Keratinocyte (primary cell): ENCODE results near the gene PARD3. TPM values are rescaled to one million over a fixed set of nuclear protein-coding genes. Genes with fewer than 3 reads are reported as not detected.
"Not testable (repeated sequence)": the region's sequence is repeated elsewhere in the genome, so short reads cannot be mapped to it uniquely, and the experiment has no call there.

Experiments used
- DNase-seq: peaks from one replicate; pipeline ENCODE4 v3.0.0-alpha.2; 2011; ENCODE audit warnings: low read depth, missing footprints, low spot score
- FAIRE-seq: peaks from 2 replicates; lab custom pipeline; 2011; peaks lifted over from hg19 to GRCh38; lab: Jason Lieb, UNC
- H2AFZ ChIP-seq: 2 replicates; pipeline ENCODE4 v1.6.0; 2012; ENCODE audit warnings: low read length, control low read depth, inconsistent platforms; ENCODE audit not compliant: control insufficient read depth
- H3K27ac ChIP-seq: 2 replicates; pipeline ENCODE4 v1.5.1; 2011; ENCODE audit warnings: low read length; ENCODE audit not compliant: control insufficient read depth, insufficient read depth
- H3K27me3 ChIP-seq: 3 replicates; pipeline ENCODE4 v1.6.0; 2011; ENCODE audit warnings: low read length; ENCODE audit not compliant: control insufficient read depth, insufficient read depth; ENCODE audit errors: extremely low read depth
- H3K36me3 ChIP-seq, 2 experiments: 2 replicates in 1 of 2; 3 replicates in 1 of 2; pipeline ENCODE4 v1.5.1; 2011; ENCODE audit warnings: low read length in 2 of 2, mild to moderate bottlenecking in 1 of 2; ENCODE audit not compliant: control insufficient read depth in 2 of 2, insufficient read depth in 2 of 2; ENCODE audit errors: extremely low read depth in 1 of 2
- H3K4me1 ChIP-seq: 3 replicates; pipeline ENCODE4 v1.5.1; 2011; ENCODE audit warnings: low read length; ENCODE audit not compliant: control insufficient read depth, insufficient read depth; ENCODE audit errors: extremely low read depth
- H3K4me2 ChIP-seq: 3 replicates; pipeline ENCODE4 v1.6.0; 2011; ENCODE audit warnings: low read depth, low read length; ENCODE audit not compliant: control insufficient read depth, insufficient read depth; ENCODE audit errors: extremely low read depth
- H3K4me3 ChIP-seq, 3 experiments: fragments of 200-600 bp in 1 of 3; sonication (generic) in 1 of 3; 2 replicates in 2 of 3; 3 replicates in 1 of 3; pipeline ENCODE4 v1.5.1; 2011 to 2016; ENCODE audit warnings: low read length in 3 of 3, mild to moderate bottlenecking in 3 of 3, control low read depth in 2 of 3, inconsistent platforms in 1 of 3, low read depth in 1 of 3, mixed read lengths in 1 of 3, mixed run types in 1 of 3, moderate library complexity in 1 of 3; ENCODE audit not compliant: control insufficient read depth in 2 of 3, insufficient read depth in 2 of 3; ENCODE audit errors: extremely low read depth in 1 of 3
- H3K79me2 ChIP-seq: 2 replicates; pipeline ENCODE4 v1.6.0; 2012; ENCODE audit warnings: low read length; ENCODE audit not compliant: control insufficient read depth, insufficient read depth
- H3K9ac ChIP-seq: 3 replicates; pipeline ENCODE4 v1.6.0; 2011; ENCODE audit warnings: low read length; ENCODE audit not compliant: control insufficient read depth, insufficient read depth; ENCODE audit errors: extremely low read depth
- H3K9me1 ChIP-seq: 3 replicates; pipeline ENCODE4 v1.6.0; 2011; ENCODE audit warnings: low read length; ENCODE audit not compliant: control insufficient read depth, insufficient read depth; ENCODE audit errors: extremely low read depth
- H3K9me3 ChIP-seq: 2 replicates; pipeline ENCODE4 v1.5.1; 2012; ENCODE audit warnings: low read depth, low read length; ENCODE audit not compliant: control insufficient read depth
- H4K20me1 ChIP-seq: 3 replicates; pipeline ENCODE4 v1.6.0; 2011; ENCODE audit warnings: low read length; ENCODE audit not compliant: control insufficient read depth, insufficient read depth; ENCODE audit errors: extremely low read depth
- CTCF ChIP-seq, 3 experiments: IDR thresholded peaks in 1 of 3; conservative IDR thresholded peaks in 1 of 3; optimal IDR thresholded peaks in 1 of 3; 2 replicates in 2 of 3; 3 replicates in 1 of 3; pipeline versions ENCODE3 to v1.5.1; 2011; ENCODE audit warnings: low read length in 3 of 3, mild to moderate bottlenecking in 3 of 3, moderate library complexity in 2 of 3, control low read depth in 1 of 3, inconsistent platforms in 1 of 3; ENCODE audit not compliant: insufficient read depth in 2 of 3; ENCODE audit errors: extremely low read depth in 1 of 3
- EZH2 ChIP-seq: IDR thresholded peaks from one replicate; pipeline ENCODE4 v1.6.1; 2012; ENCODE audit warnings: inconsistent platforms, mild to moderate bottlenecking, low read length, moderate library complexity
- dilution Hi-C: fragments of 300-500 bp; cut with MboI; formaldehyde crosslinking; loops from one replicate; pipeline ENCODE4 v1.7.0; 2020; ENCODE audit warnings: low sequenced_read_pairs; ENCODE audit not compliant: extremely low pct_ligation_motif_present
- polyA plus RNA-seq, 5 experiments: library from polyadenylated mRNA; depleted of rRNA in 3 of 5; stranded (reverse) in 3 of 5; stranded (forward) in 1 of 5; unstranded in 1 of 5; fragments of >200 nt; gene quantifications; 1 replicate in 1 of 5; 2 replicates in 3 of 5; 3 replicates in 1 of 5; pipeline versions ENCODE4 v1.2.1 to v1.2.3, GENCODE V29; 2011 to 2012; ENCODE audit warnings: missing spikeins in 2 of 5, low read depth in 1 of 5, low replicate concordance in 1 of 5

The PARD3 gene
- polyA plus RNA-seq, 1 donor (not counting 4 experiments of a cell fraction or from before 2014, with no cell fraction given) = 46.4 TPM

- H3K4me1 ChIP-seq = no peaks in the 10 kb centered on the region
- H3K9ac ChIP-seq = no peak overlapping the region
- dilution Hi-C loops = no loop called here
- no peaks in the 10 kb centered on the region for H3K9me3 ChIP-seq
- FAIRE-seq (no peak), DNase-seq (no peak)
- H2AFZ ChIP-seq = no peak overlapping the region
- no peaks in the 10 kb centered on the region for H4K20me1 ChIP-seq
- no peaks in the 10 kb centered on the region for H3K9me1 ChIP-seq
- no peaks in the 10 kb centered on the region for H3K27me3 ChIP-seq
- no peak overlapping the region for H3K27ac ChIP-seq
- no peak overlapping the region for H3K4me2 ChIP-seq
- no peaks in the 10 kb centered on the region for H3K79me2 ChIP-seq
- no peak for TF ChIP-seq CTCF (optimal IDR thresholded peaks at IDR 0.05 in 1 of 3, IDR thresholded peaks at IDR 0.05 in 1 of 3, conservative IDR thresholded peaks at IDR 0.05 in 1 of 3; ENCODE audit: extremely low read depth in 1 of 3, insufficient read depth in 2 of 3, low read length in 3 of 3)
- TF ChIP-seq EZH2 = no peak
- H3K36me3 ChIP-seq = peaks cover 0 to 4% of the 10 kb centered on the region in 2 experiments
- no peak overlapping the region for H3K4me3 ChIP-seq
Observed at GRCh38 chr10:34272316-34272715, 542.8 kb downstream of the PARD3 start.

GRCh38 chr10:34268410-34268809 lies 546.7 kb downstream of the PARD3 start:
- H3K36me3 ChIP-seq, H3K79me2 ChIP-seq, FAIRE-seq, H3K27ac ChIP-seq, dilution Hi-C loops, H3K4me3 ChIP-seq, H3K4me2 ChIP-seq, H2AFZ ChIP-seq, H3K4me1 ChIP-seq, H3K9me1 ChIP-seq, H4K20me1 ChIP-seq, H3K27me3 ChIP-seq, DNase-seq, H3K9ac ChIP-seq, H3K9me3 ChIP-seq: not testable (repeated sequence)

GRCh38 chr10:34262985-34263384 lies 552.1 kb downstream of the PARD3 start:
- FAIRE-seq = no peak
- dilution Hi-C loops = no loop called here
- no peak overlapping the region for H3K27ac ChIP-seq

More at GRCh38 chr10:34262985-34263384, 552.1 kb downstream of the PARD3 start:
- Histone ChIP-seq H3K27me3 (no peaks in the 10 kb centered on the region), H3K79me2 (no peaks in the 10 kb centered on the region), H3K9ac (no peak overlapping the region), H3K9me1 (no peaks in the 10 kb centered on the region), H4K20me1 (no peaks in the 10 kb centered on the region), H3K4me2 (no peak overlapping the region), H3K36me3 (no peaks in the 10 kb centered on the region), H2AFZ (no peak overlapping the region), H3K9me3 (no peaks in the 10 kb centered on the region), H3K4me1 (no peaks in the 10 kb centered on the region), H3K4me3 (no peak overlapping the region)
- TF ChIP-seq CTCF (optimal IDR thresholded peaks at IDR 0.05 in 1 of 3, IDR thresholded peaks at IDR 0.05 in 1 of 3, conservative IDR thresholded peaks at IDR 0.05 in 1 of 3; ENCODE audit: extremely low read depth in 1 of 3, insufficient read depth in 2 of 3, low read length in 3 of 3) (no peak), EZH2 (no peak)
- no peak for DNase-seq
